Measurements from ENCODE around the gene PIK3R5.

PIK3R5 gene

DNA sequence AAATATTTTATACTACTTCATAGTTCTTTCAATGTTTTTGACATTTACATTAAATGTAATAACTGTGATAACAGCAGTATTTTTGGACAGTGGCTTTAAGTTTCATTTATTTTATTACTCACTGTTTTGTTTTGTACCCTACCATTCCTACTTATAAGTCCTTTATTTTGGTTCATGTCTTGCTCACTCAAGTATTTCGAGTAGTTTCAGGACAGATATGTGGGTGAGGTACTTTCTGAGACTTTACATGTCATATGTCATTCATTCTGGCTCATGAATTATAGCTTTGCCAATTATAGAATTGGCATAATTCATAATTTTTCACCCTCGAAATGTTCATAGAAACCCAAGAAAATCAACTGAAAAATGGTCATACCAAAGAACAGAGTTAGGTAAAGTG, 44.4 kb downstream of the PIK3R5 start:
- DNase-seq = no peak

DNA sequence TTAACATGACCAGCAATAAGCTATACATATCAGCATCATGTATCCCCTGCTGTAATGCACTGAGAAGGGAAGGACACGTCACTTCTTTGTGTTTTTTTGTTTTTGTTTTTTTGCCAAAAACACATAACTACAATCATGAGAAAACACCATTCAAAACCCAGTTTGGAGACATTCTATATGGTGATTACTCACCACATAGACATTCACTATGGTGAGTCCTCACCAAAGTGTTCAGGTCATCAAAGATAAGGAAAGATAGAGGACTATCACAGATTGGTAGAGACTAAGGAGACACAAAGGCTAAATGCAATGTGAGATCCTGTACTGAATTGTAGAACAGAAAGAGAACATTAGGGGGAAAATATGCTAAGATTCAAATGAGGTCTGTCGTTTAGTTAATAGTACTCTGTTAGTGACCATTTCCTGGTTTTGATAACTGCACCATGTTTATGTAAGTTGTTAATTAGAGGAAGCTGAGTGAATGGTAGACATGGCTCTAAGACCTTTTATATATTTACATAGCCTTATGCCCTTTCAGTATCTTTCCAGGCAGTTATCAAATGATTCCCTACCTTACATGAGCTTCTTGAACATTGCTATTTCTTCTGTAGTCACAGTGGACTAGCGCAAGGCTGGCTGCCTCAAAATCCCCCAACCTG, 46.6 kb downstream of the PIK3R5 start:
- no peak for DNase-seq

GRCh38 chr17:8916466-8916865, 49.0 kb downstream of the PIK3R5 start:
- DNase-seq = no peak

- no peak for DNase-seq
Observed at GRCh38 chr17:8914554-8914953, 51.0 kb downstream of the PIK3R5 start.

- no peak for DNase-seq
Observed at GRCh38 chr17:8913879-8914278, 51.6 kb downstream of the PIK3R5 start.

- DNase-seq = no peak
Observed at GRCh38 chr17:8913091-8913490, 52.4 kb downstream of the PIK3R5 start.

- no peak for DNase-seq
Observed at GRCh38 chr17:8912084-8912981, 53.2 kb downstream of the PIK3R5 start.

DNA sequence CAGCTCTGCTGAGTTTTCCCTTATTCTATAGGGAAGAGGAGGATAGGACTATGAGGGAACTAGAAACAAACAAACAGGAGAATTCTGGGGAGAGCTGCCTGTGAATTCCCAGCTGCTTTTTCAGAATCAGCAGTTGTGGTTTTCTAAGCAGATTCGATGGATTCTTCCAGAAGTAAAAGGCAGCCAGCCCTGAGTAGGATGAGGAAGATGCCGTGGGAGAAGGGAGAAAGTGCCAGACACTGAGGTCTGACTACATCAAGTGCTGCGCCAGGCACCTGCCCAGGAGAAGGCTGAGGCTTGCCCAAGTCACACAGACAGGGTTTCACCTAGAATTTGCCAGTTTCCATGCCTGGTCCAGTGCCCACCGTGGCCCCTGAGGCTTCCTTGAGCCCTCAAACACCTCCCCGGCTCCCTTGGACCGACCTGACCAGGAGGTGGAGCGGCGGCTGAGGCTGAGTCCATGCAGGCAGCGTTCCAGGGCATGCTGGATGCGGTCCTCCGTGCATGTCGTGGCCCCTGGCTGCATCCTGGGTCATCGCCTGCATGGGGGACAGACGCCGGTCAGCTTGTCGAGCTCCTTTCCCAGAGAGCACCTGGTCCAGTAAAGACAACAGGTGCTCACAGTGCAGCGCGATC, 54.4 kb downstream of the PIK3R5 start:
- DNase-seq = no peak

DNA sequence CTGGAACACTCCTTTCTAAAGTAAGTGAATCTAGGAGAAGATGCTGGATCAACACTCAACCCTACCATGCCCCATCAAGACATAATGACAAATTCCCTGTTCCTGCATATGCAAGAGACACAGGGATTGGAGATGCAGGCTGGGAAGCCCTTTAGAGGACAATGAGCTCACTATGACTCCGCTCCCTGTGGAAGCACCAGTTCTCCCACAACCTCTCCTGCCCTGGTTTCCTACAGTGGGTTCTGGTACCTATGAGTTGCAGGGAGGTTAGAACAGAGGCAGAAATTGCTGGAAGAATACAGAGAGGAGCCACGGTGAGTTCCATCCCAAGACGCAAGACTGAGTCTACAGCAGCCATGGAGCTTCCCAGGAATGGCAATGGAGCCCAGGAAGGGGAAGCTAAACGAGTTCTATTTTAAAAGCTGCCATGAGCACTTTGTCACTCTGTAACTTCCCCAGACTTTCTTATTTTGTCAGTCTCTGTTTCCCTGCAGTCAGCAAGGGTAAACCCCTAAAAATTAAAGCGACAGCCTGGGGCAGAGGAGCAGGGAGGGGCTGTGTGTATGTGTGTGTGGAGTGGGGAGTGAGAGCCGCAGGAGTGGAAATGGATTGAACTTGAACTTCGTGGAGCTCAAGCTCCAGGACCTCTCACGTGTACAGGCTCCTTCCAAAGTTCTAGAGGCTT, 55.8 kb downstream of the PIK3R5 start:
- DNase-seq = no peak

GRCh38 chr17:8905331-8905730, 60.2 kb downstream of the PIK3R5 start:
- DNase-seq = no peak

DNA sequence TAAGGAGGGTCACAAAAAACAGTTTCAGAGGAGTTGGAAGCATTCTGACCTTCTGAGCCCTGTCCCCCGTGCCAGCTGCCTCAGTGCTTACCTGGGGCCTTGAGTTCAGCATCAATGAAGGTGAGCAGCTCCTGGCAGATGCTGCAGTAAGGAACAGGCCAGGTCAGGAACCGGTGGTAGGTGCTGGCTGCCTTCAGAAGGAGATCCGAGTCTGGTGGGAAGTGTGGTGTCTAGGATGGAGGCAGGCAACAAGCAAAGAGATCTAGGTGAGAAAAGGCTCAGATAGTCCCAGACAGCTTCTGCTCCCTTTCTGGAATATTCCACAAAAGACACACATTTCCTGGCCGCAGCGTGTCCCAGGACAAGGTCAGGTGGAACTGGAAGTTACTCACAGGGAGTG, 60.8 kb downstream of the PIK3R5 start:
- no peak for DNase-seq

DNA sequence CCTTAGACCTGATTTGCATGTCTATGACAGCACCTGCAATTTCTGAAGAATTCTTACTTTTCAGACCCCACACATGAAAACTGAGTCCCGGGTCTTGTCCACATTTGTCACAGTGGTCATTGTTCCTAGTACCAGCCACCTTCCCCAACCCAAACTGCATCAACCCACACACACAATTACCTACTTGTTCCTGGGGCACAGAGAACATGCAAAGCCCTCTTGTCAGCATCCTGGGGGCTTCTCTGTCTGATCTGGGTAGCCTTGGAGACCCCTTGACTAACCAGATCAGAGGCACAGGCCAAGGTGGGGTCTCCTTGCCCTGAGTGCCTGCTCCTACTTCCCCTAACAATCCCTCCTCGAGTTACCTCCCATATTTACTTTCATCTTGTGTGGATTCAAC, 61.3 kb downstream of the PIK3R5 start:
- no peak for DNase-seq

- DNase-seq = no peak
Observed at GRCh38 chr17:8900626-8901585, 64.6 kb downstream of the PIK3R5 start.

GRCh38 chr17:8900207-8900606, 65.3 kb downstream of the PIK3R5 start:
- no peak for DNase-seq

- DNase-seq = no peak
Observed at GRCh38 chr17:8898636-8899035, 66.9 kb downstream of the PIK3R5 start.

- no peak for DNase-seq
Observed at GRCh38 chr17:8898126-8898525, 67.4 kb downstream of the PIK3R5 start.

GRCh38 chr17:8896641-8897635, 68.6 kb downstream of the PIK3R5 start:
- no peak for DNase-seq

DNA sequence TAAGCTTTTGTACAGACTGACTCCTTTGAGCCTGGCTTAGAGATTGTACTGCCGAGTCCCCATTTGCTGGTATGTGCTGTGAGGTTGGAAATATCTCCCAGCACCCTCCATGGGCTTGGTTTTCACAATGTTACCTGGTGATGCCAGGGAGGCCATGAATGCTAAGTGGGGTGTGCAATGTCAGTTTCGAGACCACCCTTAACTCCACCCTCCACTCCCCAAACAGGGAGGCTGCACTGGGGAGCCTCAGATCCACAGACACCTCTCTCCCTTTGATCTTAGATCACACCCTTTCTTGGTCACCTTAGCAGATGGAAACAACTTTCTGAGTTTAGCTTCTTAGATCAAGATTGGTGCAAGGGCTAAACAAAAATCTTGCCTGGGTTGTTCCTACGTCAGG, 69.4 kb downstream of the PIK3R5 start:
- no peak for DNase-seq

GRCh38 chr17:8894673-8895578, 70.6 kb downstream of the PIK3R5 start:
- DNase-seq = peak in 1 of 2 donors; percentile 47
